ENCODE measurements around the gene TPPP.

Gene TPPP

GRCh38 chr5:665956-666711 lies 27.0 kb downstream of the TPPP start:
- no peak for TF ChIP-seq CTCF (IDR thresholded peaks at IDR 0.05; ENCODE audit: low read depth, low read length)
- no peak for DNase-seq (ENCODE audit: extremely low read depth, low read depth)

- TF ChIP-seq CTCF (IDR thresholded peaks at IDR 0.05; ENCODE audit: low read depth, low read length) = no peak
- DNase-seq (ENCODE audit: extremely low read depth, low read depth) = no peak
These were observed 27.6 kb downstream of the TPPP start for GRCh38 chr5:665541-665955.

GRCh38 chr5:664994-665360 lies 28.2 kb downstream of the TPPP start:
- no peak for DNase-seq (ENCODE audit: extremely low read depth, low read depth)
- TF ChIP-seq CTCF (IDR thresholded peaks at IDR 0.05; ENCODE audit: low read depth, low read length) = no peak

GRCh38 chr5:664343-664993 lies 28.7 kb downstream of the TPPP start:
- DNase-seq (ENCODE audit: extremely low read depth, low read depth) = no peak
- TF ChIP-seq CTCF (IDR thresholded peaks at IDR 0.05; ENCODE audit: low read depth, low read length) = no peak

GRCh38 chr5:663436-664342 lies 29.5 kb downstream of the TPPP start:
- TF ChIP-seq CTCF (IDR thresholded peaks at IDR 0.05; ENCODE audit: low read depth, low read length) = no peak
- DNase-seq (ENCODE audit: extremely low read depth, low read depth) = no peak

- TF ChIP-seq CTCF (IDR thresholded peaks at IDR 0.05; ENCODE audit: low read depth, low read length) = no peak
- DNase-seq (ENCODE audit: extremely low read depth, low read depth) = no peak
These were observed 30.3 kb downstream of the TPPP start for GRCh38 chr5:662751-663435.

Data from AG09319 (cell line).